Measurements from ENCODE around the gene MDP1.

The MDP1 gene

DNA sequence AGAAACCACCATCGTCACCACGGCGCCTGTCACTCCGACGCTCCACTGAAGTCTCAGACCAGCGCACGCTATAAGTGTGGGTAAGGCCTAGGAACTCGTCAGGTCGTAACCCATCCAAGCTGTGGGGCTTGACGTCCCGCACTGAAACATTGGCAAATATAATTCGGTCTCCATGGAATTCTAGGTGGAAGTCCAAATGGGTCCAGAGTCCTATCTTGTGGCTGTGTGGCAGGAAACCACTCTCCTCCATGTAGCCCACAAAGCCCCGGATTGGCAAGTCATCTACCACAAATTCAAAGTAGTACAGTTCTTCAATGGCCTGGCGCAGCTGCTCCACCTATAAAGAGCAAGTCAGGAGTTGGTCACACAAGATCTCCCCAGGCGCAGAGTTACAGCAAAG is 22.9 kb downstream of the MDP1 start:
- TF ChIP-seq, protein P1, sequence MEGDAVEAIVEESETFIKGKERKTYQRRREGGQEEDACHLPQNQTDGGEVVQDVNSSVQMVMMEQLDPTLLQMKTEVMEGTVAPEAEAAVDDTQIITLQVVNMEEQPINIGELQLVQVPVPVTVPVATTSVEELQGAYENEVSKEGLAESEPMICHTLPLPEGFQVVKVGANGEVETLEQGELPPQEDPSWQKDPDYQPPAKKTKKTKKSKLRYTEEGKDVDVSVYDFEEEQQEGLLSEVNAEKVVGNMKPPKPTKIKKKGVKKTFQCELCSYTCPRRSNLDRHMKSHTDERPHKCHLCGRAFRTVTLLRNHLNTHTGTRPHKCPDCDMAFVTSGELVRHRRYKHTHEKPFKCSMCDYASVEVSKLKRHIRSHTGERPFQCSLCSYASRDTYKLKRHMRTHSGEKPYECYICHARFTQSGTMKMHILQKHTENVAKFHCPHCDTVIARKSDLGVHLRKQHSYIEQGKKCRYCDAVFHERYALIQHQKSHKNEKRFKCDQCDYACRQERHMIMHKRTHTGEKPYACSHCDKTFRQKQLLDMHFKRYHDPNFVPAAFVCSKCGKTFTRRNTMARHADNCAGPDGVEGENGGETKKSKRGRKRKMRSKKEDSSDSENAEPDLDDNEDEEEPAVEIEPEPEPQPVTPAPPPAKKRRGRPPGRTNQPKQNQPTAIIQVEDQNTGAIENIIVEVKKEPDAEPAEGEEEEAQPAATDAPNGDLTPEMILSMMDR (IDR thresholded peaks at IDR 0.05; ENCODE audit: borderline replicate concordance, insufficient read depth, low read depth, low read length): no peak
- H3K4me3 ChIP-seq (ENCODE audit: low read depth, low read length): no peak overlapping the region

- TF ChIP-seq, protein P1 (IDR thresholded peaks at IDR 0.05; ENCODE audit: borderline replicate concordance, insufficient read depth, low read depth, low read length): no peak
- no peak overlapping the region for H3K4me3 ChIP-seq (ENCODE audit: low read depth, low read length)
These were observed 25.4 kb downstream of the MDP1 start for GRCh38 chr14:24190416-24190815.

- TF ChIP-seq, protein P1 (IDR thresholded peaks at IDR 0.05; ENCODE audit: borderline replicate concordance, insufficient read depth, low read depth, low read length): no peak
- no peak overlapping the region for H3K4me3 ChIP-seq (ENCODE audit: low read depth, low read length)
These were observed 26.4 kb downstream of the MDP1 start for GRCh38 chr14:24189460-24189859.

DNA sequence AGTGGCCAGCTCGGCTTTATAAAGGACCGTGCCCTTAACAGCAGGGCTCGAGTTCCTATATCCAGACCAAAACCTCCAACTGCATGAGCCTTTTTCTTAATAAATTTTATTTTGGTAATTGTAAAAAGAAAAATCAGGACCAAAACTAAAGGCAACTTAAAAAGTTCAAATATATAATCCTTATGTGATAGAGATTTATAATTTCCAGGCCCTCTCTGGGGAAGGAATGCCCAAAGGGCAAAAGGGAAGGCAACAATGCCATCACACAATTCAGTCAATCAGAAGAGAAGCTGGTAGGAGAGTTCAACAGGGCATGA is 26.8 kb downstream of the MDP1 start:
- TF ChIP-seq, protein P1 (IDR thresholded peaks at IDR 0.05; ENCODE audit: borderline replicate concordance, insufficient read depth, low read depth, low read length): no peak
- H3K4me3 ChIP-seq (ENCODE audit: low read depth, low read length): no peak overlapping the region

DNA sequence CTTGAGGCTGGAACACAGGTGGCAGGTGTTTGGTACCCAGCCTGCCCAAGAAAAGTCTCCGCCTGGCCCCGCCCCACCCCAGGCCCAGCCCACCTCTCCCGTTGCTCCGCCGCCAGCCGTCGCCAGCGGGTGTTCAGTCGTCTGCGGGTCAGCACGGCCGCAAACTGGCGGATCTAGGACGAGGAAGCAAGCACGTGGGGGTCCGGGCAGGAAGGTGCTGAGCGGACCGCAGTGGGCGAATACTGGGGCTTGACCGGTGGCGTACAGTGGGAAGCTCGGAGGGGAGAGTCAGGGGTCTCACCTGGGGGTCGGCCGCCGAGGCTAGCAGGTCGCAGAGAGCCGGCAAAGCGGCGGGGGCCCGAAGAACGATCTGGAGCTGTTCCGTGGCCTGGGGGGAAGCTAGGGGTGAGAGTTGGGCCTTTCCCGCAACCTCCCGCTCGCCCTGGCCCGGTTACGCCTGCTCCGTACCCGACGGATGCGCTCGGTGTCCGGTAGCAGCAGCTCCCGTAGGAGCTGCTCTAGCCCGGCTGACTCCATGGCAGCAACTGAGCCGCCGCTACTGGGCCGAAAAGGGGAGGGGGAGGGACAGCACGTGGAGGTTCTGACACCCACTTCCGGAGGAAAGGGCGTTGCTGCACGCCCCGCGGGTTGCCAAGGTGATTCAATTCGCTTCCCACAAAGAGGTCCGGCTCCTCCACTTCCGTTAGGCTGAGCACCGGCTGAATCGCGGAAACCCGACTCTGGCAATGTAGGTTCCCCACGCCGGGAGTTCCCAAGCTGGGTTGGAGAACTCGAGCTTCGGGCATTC is 27.4 kb downstream of the MDP1 start, which contains the start of gene IPO4:
Gene IPO4, minus strand, starts transcription at position 566 of the 808 bp plus-strand sequence. Its CDS starts 29 bp downstream, at position 537.
- peak within 1 kb of the TSS; percentile 66 for H3K4me3 ChIP-seq (ENCODE audit: low read depth, low read length)
- TF ChIP-seq, protein P1 (IDR thresholded peaks at IDR 0.05; ENCODE audit: borderline replicate concordance, insufficient read depth, low read depth, low read length): no peak

GRCh38 chr14:24187539-24187915 is 28.3 kb downstream of the MDP1 start:
- TF ChIP-seq, protein P1 (IDR thresholded peaks at IDR 0.05; ENCODE audit: borderline replicate concordance, insufficient read depth, low read depth, low read length): no peak

More at GRCh38 chr14:24187539-24187915, 28.3 kb downstream of the MDP1 start:
- H3K4me3 ChIP-seq (ENCODE audit: low read depth, low read length): peak overlapping the region; percentile 66
